HFF-Myc (cell line): ENCODE measurements around the gene NOTCH2.
"Not testable (repeated sequence)": the region's sequence is repeated elsewhere in the genome, so short reads cannot be mapped to it uniquely, and the experiment has no call there.

ENCODE experiments used
- DNase-seq: peaks from one replicate; pipeline ENCODE4 v3.0.0-alpha.2; 2011; ENCODE audit warnings: low read depth; ENCODE audit errors: extremely low read depth
- H3K4me3 ChIP-seq: replicated peaks from 2 replicates; pipeline ENCODE4 v1.5.1; 2011; ENCODE audit warnings: low read depth, mild to moderate bottlenecking, control low read depth, low read length
- TF ChIP-seq, protein P1 (sequence below): IDR thresholded peaks from 2 replicates; pipeline ENCODE4 v1.5.1; 2012; ENCODE audit warnings: mild to moderate bottlenecking, low read depth, low read length, control low read depth; ENCODE audit errors: missing control alignments

NOTCH2 gene

DNA sequence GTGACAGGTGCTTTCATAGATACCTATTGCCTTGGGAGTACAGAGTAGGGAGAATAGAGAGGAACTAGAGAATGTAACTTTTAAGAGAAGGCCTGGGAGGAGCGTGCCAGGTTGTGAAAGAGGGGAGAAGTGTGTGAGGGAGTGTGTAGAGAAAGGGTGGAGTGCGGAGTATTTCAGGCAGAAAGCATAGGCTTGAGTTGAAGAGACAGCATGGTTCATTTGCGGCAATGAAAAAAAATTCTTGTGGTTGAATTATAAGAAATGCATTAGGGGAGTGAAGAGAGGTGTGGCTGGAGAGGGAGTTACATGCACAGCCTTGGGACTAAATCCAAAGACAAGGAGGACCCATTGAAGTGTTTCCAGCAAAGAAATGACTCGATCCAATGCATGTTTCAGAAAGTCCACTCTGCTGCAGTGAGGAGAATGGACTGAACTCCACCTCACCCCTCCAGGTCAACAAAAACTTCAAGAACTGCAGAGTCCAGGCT lies 91.4 kb downstream of the NOTCH2 start:
- DNase-seq: no peak
- TF ChIP-seq, protein P1, sequence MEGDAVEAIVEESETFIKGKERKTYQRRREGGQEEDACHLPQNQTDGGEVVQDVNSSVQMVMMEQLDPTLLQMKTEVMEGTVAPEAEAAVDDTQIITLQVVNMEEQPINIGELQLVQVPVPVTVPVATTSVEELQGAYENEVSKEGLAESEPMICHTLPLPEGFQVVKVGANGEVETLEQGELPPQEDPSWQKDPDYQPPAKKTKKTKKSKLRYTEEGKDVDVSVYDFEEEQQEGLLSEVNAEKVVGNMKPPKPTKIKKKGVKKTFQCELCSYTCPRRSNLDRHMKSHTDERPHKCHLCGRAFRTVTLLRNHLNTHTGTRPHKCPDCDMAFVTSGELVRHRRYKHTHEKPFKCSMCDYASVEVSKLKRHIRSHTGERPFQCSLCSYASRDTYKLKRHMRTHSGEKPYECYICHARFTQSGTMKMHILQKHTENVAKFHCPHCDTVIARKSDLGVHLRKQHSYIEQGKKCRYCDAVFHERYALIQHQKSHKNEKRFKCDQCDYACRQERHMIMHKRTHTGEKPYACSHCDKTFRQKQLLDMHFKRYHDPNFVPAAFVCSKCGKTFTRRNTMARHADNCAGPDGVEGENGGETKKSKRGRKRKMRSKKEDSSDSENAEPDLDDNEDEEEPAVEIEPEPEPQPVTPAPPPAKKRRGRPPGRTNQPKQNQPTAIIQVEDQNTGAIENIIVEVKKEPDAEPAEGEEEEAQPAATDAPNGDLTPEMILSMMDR: no peak
- H3K4me3 ChIP-seq: no peak overlapping the region

DNA sequence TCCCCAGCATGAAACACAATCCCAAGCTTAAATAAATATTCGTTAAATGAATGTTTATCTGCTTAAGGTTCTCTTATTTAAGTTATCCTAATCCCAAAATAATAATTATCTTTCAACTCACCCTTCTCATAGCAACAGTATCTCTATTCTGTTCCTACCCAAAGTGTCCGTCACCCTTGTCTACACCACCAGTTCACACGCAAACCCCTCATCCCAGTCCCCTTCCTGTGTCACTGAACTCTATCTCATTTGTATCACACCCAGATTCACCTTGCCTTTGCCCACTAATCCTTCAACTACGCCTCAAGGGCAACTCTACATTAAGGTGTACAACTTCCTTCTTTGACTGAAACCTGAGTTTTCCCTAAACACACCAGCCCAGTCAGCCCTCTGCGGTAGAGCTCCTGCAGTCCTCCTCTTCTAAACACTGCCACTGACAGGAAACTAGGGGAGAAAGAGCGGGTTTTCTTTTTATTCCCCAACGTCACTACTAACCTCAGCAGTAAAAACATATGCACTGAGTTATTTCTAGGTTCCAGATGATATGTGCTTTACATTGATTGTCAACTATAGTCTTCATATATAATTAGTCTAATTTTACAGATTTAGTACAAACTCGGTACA lies 92.2 kb downstream of the NOTCH2 start:
- H3K4me3 ChIP-seq, DNase-seq: not testable (repeated sequence)

DNA sequence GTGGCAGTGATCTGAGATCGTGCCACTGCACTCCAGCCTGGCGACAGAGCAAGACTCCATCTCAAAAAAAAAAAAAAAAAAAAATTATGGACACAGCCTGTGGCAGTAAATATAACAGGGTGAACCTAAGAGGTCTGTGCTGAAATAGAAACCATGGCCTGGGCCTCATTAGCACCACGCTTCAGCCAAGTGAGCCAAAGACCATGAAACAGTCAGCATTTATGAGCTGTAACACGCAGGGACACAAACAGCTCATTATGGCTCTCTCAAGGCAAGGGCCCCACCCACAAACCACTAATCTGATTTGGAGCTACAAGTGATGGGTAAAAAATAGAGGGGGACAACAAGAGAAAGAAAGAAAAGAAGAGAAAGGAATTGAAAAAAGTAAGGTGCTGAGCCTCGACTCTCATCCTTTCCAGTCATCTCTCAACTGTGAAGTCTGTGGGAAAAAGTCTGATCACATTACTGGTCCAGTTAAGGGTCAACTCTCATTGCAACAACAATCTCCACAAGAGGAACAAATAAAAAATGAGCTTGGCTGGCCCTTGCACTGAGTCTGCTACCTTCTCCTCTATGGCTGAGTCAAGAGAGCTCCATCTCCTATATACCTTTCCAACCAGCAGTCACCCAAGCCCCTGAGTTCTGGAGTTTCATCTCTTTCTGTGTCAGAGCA lies 93.7 kb downstream of the NOTCH2 start:
- not testable (repeated sequence) for DNase-seq, H3K4me3 ChIP-seq

DNA sequence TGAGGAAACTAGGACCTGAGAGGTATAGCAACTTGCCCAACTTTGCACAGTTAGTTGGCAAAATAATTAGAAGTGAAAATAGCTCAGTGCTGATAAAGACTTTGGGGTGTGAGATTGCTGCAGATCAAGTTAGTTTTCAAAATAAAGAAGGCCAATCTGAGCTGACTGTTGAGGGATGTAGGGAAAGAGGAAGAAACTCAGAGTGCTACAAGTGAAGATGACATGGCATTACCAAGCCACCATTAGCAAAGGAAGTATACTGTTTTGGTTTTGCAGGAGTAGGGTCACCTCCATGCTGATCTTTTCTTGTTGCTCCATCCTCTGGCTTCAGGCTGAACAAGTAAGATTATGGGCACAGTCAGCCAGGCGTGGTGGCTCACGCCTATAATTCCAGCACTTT lies 94.5 kb downstream of the NOTCH2 start:
- H3K4me3 ChIP-seq: no peak overlapping the region
- no peak for DNase-seq
- TF ChIP-seq, protein P1: no peak

DNA sequence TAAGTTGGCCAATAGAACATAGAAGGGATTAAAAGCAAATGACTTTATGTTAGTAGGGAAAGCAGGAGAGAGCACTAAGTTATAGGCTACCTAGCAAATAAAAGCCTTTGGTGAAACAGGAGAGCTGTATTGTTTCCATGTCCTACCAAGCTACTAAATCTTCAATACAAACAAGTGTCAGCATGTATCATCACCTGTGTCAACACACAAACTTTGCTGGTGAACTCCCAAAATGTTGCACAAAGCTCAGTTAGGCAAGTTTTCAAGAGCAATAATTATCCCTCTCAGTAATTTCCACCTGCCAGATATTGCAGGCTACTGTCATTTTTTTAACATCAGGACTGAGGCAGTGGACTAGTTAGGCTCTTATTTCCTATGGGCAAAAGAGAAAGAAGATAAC lies 95.4 kb downstream of the NOTCH2 start:
- TF ChIP-seq, protein P1: no peak
- H3K4me3 ChIP-seq: no peak overlapping the region
- no peak for DNase-seq

DNA sequence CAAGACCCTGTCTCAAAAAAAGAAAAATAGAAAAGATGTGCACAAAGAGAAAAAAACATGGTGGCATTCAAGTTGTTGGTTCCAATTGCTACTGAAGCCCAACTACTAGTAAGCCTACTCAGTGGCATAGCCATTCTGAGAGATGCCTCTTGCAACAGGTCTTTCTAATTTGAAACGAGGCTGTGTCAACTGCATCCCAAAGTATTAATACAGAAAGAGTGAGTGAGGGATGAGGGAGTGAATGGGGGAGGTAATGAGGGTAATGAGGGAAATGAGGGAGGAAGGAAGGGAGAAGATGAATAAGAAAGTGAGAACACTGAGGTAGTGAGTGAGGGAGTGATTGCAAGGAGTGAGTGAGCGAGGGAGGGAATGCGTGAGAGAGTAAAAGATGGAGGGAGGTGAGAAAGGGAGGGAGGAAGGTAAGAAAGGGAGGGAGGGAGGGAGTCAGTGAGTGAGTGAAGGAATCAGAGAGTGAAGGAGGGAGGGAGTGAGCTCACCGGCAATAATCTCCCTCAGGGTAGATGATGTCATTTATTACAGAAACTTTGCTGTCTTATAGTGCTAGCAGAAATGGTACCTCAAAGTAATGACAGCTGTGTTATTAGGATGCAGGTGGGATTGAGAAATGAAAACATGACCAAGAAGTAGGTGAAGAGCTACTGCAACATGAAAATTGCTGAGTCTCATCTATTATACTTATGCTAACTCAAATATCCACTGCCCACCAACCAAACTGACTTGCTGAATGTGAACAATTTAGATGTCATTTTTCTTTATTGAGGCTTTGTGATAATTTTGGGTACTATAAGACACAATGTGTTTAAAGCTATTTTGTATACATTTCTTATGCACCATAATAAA lies 97.5 kb downstream of the NOTCH2 start:
- TF ChIP-seq, protein P1: no peak
- no peak for DNase-seq
- H3K4me3 ChIP-seq: no peak overlapping the region

DNA sequence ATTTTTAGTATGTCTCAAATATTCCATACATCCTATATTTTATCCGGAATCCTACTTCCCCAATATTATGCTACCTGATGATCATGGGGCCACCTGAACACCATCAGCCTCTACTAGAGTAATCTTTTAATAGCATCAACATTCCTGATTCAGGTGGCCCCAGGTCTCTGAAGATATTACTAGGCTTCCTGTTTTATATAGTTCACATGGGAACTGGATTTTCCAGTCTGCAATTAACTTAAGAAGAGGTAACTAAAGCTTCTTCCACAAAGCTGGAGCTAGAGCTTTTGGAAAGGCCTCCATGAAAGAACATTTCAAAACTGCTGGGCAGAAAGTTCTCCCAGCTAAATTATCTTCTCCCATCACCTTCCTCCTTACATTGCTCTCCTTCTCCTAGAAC lies 100.9 kb downstream of the NOTCH2 start:
- no peak for DNase-seq
- TF ChIP-seq, protein P1: no peak
- H3K4me3 ChIP-seq: no peak overlapping the region
